Stimulated activated naive B cell treated with anti-CD40 and anti-IgM and Interleukin-4, amounts not matched to agents 10 μg/mL and 1 μg/mL and 100 μg/mL, for 72 hours (primary cell): ENCODE measurements around the gene TPSAB1.
"Not testable (repeated sequence)": the region's sequence is repeated elsewhere in the genome, so short reads cannot be mapped to it uniquely, and the experiment has no call there.

ENCODE experiments used
- ATAC-seq, 2 donors: fragments of 150-1000 bp; cut with Tn5 transposase; replicated peaks; 2 replicates each; pipeline ENCODE4 v1.10.0; 2021; ENCODE audit warnings: moderate library complexity in 1 of 2
- DNase-seq: peaks from one replicate; pipeline ENCODE4 v3.0.0; 2021
- H3K27ac Mint-ChIP-seq: one replicate; pipeline ENCODE4 v1.8.0; 2022; ENCODE audit warnings: mild to moderate bottlenecking, mixed read lengths
- H3K27me3 Mint-ChIP-seq, 2 donors: one replicate each; pipeline ENCODE4 v1.8.0; 2022; ENCODE audit warnings: mixed read lengths in 2 of 2
- H3K36me3 Mint-ChIP-seq, 2 donors: one replicate each; pipeline ENCODE4 v1.8.0; 2022; ENCODE audit warnings: mixed read lengths in 2 of 2, mild to moderate bottlenecking in 1 of 2
- H3K4me1 Mint-ChIP-seq, 2 donors: one replicate each; pipeline ENCODE4 v1.8.0; 2022; ENCODE audit warnings: mixed read lengths in 2 of 2, mild to moderate bottlenecking in 1 of 2
- H3K4me3 Mint-ChIP-seq, 2 donors: one replicate each; pipeline ENCODE4 v1.8.0; 2022; ENCODE audit warnings: mild to moderate bottlenecking in 2 of 2, mixed read lengths in 2 of 2, moderate library complexity in 1 of 2
- H3K9me3 Mint-ChIP-seq, 2 donors: one replicate each; pipeline ENCODE4 v1.8.0; 2022; ENCODE audit warnings: mixed read lengths in 2 of 2, mild to moderate bottlenecking in 1 of 2

Gene TPSAB1

DNA sequence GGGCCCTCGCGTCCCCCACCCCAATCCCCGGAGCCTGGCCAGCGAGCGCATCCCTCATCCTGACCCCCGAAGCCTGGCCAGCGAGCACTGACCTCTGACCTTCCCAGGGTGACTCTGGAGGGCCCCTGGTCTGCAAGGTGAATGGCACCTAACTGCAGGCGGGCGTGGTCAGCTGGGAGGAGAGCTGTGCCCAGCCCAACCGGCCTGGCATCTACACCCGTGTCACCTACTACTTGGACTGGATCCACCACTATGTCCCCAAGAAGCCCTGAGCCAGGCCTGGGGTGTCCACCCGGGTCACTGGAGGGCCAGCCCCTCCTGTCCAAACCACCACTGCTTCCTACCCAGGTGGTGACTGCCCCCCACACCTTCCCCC, 17.7 kb downstream of the TPSAB1 start:
- Mint-ChIP-seq H3K4me1 (peaks cover 6 to 7% of the 10 kb centered on the region in 2 donors), H3K27ac (no peak overlapping the region), H3K36me3 (no peaks in the 10 kb centered on the region), H3K4me3 (no peak overlapping the region), H3K9me3 (no peaks in the 10 kb centered on the region), H3K27me3 (peaks cover 50 to 59% of the 10 kb centered on the region in 2 donors)
- ATAC-seq, result peak; percentile 29 to 44
- no peak for DNase-seq

DNA sequence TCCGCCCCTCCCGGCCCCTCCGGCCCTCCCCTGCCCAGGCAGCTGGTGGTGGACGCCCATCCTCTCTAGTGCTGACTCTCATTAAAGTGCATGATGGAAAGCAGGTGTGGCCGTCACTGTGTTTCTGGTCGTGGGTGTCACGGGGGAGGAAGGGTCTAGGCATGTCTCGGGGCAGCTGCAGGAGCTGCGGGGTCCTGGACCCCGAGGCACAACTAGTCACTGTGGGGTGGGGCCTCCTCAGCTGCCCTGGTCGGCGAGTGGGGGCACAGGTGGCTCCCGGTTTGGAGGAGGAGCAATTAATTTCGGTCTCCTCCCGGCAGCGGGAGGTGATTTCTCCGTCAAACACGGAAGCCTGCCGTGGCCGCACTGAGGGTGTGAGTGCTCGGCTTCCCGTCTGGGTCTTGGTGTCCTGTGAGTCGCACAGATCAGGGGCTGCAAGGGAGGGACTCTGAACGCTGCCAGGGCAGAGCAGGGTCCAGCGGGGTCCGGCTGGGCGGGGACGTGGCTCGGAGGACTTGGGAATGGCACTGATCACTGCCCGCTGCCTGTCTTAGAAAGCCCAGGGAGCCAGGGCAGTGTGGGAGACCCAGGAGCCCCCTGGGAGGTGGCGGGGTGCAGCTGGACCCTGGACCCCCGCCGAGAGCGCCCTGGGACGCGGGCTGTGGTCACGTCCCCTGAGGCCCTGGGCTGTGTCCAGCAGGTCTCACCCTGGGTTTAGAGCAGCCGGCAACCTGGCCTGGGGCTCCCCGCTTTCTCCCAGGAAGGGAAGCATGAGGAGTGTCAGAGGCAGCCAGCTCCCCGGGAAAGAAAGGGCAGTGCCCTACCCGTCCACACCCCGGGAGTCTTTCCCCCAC, 18.6 kb downstream of the TPSAB1 start:
- H3K9me3 Mint-ChIP-seq, result peaks cover 0 to under 1% of the 10 kb centered on the region in 2 donors
- peaks cover 6 to 8% of the 10 kb centered on the region in 2 donors for H3K4me1 Mint-ChIP-seq
- H3K36me3 Mint-ChIP-seq, result no peaks in the 10 kb centered on the region
- H3K4me3 Mint-ChIP-seq, result peak overlapping the region in 1 of 2 donors; percentile 72
- DNase-seq, result no peak
- H3K27me3 Mint-ChIP-seq, result peaks cover 50 to 59% of the 10 kb centered on the region in 2 donors
- H3K27ac Mint-ChIP-seq, result no peak overlapping the region
- peak in 1 of 2 donors; percentile 36 for ATAC-seq

DNA sequence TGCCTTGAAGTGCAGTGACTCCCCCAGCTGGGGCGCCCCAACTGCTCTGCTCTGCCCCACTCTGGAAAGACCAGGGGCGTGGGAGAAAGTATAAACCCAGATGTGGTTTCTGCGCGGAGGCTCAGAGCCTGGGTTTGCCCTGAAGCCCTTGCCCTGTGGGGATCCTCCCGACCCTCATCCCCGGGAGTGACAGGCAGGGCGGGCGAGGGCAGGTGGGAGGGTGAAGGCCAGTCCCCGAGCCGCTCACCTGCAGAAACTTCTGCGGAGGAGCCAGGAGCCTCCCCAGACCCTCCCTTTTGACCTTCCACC, 19.2 kb downstream of the TPSAB1 start:
- H3K27me3 Mint-ChIP-seq, result peaks cover 50 to 59% of the 10 kb centered on the region in 2 donors
- DNase-seq (no peak), ATAC-seq (no peak)
- no peaks in the 10 kb centered on the region for H3K36me3 Mint-ChIP-seq
- no peak overlapping the region for H3K4me3 Mint-ChIP-seq
- peaks cover 6 to 13% of the 10 kb centered on the region in 2 donors for H3K4me1 Mint-ChIP-seq
- H3K27ac Mint-ChIP-seq, result no peak overlapping the region
- peaks cover 5 to 6% of the 10 kb centered on the region in 2 donors for H3K9me3 Mint-ChIP-seq

DNA sequence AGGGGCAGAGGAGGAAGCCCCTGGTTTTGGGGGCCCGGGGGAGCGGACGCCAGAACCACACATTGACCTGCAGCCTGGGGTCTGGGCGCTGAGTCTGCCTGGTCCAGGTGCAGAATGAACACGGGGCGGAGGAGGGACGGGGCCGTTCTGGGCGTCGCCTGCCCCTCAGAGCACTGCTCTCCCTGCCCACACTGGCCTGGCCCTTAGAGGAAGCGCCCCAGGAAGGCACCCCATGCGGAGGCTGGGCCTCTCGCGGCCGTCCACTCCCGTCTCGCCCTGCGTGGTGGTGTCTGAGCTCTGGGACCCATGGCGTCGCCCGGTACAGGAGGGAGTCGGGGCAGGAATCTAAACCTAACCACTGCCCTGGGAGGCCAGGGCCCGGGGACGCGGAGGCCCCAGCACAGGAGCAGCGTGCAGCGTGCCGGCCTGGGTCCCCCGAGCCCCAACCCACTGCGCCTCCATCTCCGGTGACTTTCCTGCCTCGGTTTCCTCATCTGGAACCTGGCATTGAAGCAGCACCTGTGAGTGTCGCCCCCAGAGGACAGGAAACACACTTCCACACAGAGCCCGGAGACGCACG, 19.7 kb downstream of the TPSAB1 start:
- Mint-ChIP-seq H3K27me3 (peaks cover 50 to 59% of the 10 kb centered on the region in 2 donors), H3K27ac (no peak overlapping the region)

DNA sequence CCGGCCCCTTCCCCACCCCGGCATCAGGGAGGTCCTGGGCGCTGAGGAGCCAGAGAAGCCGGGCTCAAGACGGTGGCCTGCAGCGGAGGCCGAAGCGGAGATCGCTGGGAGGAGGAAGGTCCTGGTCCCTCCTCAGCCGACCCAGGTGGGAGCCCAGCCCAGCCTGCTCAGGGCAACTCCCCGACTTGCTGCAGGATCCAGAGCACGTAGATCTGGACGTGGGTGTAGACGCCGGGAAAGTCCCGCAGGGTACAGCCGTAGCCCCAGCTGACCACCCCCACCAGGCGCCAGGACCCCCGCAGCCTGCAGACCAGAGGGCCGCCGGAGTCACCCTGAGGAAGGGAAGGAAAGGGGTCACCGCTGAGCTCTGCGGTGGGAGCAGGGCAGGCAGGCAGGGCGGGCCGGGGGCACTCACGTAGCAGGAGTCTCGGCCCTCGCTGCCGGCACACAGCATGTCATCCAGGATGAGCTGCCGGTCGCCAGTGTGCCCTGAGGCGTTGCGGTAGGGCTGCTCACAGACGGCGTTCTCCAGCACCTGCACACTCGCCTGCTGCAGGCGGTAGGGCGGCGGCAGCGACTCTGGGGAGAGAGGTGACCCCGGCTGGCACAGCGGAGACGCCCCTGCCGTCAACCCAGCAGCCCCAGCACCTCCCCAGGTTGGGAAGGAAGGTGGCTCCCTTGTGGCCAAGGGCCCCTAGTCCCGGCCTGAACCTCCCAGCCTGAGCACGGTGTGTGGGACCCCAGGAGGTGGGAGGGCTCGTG, 20.8 kb downstream of the TPSAB1 start:
- Mint-ChIP-seq H3K27ac (no peak overlapping the region), H3K4me3 (no peak overlapping the region), H3K36me3 (no peaks in the 10 kb centered on the region), H3K4me1 (peaks cover 6 to 14% of the 10 kb centered on the region in 2 donors), H3K27me3 (peaks cover 51 to 59% of the 10 kb centered on the region in 2 donors), H3K9me3 (peaks cover 5 to 6% of the 10 kb centered on the region in 2 donors)
- ATAC-seq, result peak; percentile 31 to 44
- DNase-seq, result no peak

More for the DNA sequence above, 19.7 kb downstream of the TPSAB1 start:
- ATAC-seq, result no peak
- no peak for DNase-seq
- H3K9me3 Mint-ChIP-seq, result peaks cover 5 to 6% of the 10 kb centered on the region in 2 donors
- H3K36me3 Mint-ChIP-seq, result no peaks in the 10 kb centered on the region
- no peak overlapping the region for H3K4me3 Mint-ChIP-seq
- H3K4me1 Mint-ChIP-seq, result peaks cover 6 to 14% of the 10 kb centered on the region in 2 donors

DNA sequence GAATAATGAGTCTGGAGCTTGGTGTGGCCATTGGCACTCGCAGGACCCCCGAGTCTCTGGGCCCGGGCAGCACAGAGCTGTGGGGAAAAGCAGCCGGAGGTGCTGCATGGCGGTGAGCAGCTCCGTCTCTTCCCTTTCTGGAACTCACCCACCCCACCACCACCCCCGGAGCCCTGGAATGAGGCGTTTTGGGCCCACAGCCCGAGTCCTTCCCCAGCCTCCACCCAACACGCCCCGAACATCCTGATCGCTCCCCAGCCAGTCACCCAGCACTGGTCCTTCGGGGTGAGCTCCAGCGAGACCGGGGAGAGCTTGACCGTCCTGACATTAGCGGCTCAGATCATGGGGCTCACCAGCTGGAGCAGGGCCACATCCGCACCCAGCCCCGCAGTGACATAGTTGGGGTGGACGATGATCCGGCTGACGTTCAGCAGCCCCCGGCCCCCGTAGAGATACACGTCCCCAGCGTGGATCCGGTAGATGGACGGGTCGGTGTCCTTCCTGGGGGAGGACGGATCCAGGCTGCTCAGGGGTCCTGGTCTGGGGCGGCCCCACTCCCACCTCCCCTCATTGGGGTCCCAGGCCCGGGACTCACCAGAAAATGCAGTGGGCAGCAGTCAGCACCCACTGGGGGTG, 21.8 kb downstream of the TPSAB1 start:
- ATAC-seq (no peak), DNase-seq (no peak)
- H3K4me1 Mint-ChIP-seq, result peaks cover 6 to 14% of the 10 kb centered on the region in 2 donors
- H3K27ac Mint-ChIP-seq, result no peak overlapping the region
- peaks cover 5 to 6% of the 10 kb centered on the region in 2 donors for H3K9me3 Mint-ChIP-seq
- H3K4me3 Mint-ChIP-seq, result no peak overlapping the region
- H3K27me3 Mint-ChIP-seq, result peaks cover 47 to 51% of the 10 kb centered on the region in 2 donors
- H3K36me3 Mint-ChIP-seq, result no peaks in the 10 kb centered on the region

DNA sequence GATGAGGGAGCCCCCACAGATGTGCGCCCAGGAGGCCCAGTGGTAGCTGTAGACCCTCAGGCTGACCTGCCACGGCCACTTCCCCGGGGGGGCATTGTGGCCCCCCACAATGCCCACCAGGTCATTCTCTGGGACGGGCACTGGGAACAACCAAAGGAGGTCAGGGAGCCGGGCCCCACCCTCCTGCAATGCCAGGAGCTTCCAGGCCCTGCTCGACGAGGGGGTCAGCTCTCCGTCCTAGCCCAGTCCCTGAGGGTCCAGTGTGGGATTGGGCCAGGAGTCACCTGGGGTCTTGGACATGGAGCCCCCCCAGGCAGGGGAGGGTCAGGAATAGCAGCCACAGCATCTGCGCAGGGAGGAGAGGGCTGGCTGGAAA, 22.3 kb downstream of the TPSAB1 start:
- H3K4me3 Mint-ChIP-seq, result no peak overlapping the region
- peaks cover 5 to 6% of the 10 kb centered on the region in 2 donors for H3K9me3 Mint-ChIP-seq
- H3K4me1 Mint-ChIP-seq, result peaks cover 6 to 14% of the 10 kb centered on the region in 2 donors
- ATAC-seq (no peak), DNase-seq (no peak)
- no peak overlapping the region for H3K27ac Mint-ChIP-seq
- peaks cover 46 to 49% of the 10 kb centered on the region in 2 donors for H3K27me3 Mint-ChIP-seq
- no peaks in the 10 kb centered on the region for H3K36me3 Mint-ChIP-seq

DNA sequence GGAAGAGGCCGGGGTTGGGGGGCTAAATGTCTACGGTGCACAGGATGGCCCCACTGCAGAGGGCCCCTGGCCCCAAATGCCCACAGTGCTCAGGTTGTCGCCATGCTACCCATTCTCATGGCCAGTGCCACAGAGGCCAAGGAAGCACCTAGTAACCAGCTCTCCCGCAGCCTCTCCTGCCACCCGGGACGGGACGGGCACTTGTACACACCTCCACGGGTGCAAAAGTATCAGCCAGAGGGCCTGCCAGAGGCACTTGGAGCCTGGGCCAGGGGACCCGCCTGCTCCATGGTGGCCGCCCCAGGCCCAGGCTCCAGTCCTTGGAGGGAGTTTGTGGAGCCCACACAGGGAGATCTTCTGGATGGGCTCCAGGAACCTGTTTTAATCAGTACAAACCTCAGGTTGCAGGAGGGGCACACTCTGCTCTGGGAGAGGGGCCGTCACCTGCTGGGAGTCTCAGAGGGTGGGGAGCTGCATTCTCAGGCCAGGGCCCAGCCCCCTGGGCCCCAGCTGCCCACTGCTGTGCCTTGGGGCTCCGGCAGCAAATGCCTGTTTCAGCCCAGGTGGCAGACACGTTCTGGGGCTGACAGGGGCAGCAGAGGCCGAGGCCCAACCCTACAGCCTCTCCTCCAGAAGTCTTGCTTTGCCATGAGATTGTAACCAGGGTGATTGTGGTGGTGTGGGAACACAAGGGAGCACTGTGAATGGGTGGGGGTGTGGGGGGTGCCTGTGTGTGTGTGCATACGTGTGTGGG, 23.3 kb downstream of the TPSAB1 start:
- Mint-ChIP-seq H3K9me3 (peaks cover 5 to 6% of the 10 kb centered on the region in 2 donors), H3K36me3 (no peaks in the 10 kb centered on the region), H3K27me3 (peaks cover 37 to 41% of the 10 kb centered on the region in 2 donors), H3K4me3 (no peak overlapping the region), H3K4me1 (peaks cover 5 to 14% of the 10 kb centered on the region in 2 donors), H3K27ac (no peak overlapping the region)
- ATAC-seq (no peak), DNase-seq (no peak)

DNA sequence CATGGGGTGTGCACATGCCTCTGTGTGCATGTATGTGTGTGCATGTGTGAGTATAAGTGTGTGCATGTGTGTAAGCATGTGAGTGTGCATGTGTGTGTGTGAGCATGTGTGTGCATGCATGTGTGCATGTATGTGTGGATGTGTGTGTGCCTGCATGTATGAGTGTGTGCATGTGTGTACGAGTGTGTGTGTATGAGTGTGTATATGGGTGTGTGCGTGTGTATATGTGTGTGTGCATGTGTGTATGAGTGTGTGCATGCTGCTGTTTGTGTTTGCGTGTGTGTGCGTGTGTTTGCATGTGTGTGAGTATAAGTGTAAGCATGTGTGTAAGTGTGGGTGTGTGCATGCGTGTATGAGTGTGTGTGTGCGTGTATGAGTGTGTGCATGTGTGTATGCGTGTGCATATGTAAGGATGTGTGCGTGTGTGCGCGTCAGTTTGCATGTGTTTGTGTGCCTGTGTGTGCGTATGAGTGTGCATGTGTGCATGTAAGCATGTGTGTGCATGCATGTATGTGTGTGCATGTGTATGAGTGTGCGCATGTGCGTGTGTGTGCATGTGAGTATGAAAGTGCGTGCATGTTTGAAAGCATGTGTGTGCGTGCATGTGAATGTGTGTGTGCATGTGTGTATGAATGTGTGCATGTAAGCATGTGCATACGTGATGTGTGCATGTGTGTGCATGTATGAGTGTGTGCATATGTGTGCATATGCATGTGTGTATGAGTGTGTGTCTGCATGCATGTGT, 24.0 kb downstream of the TPSAB1 start:
- no peak for ATAC-seq
- H3K4me1 Mint-ChIP-seq, result peaks cover 0 to 9% of the 10 kb centered on the region in 2 donors
- H3K9me3 Mint-ChIP-seq, result peaks cover 5 to 6% of the 10 kb centered on the region in 2 donors
- no peaks in the 10 kb centered on the region for H3K36me3 Mint-ChIP-seq
- no peak for DNase-seq
- H3K27ac Mint-ChIP-seq, result no peak overlapping the region
- peaks cover 32 to 35% of the 10 kb centered on the region in 2 donors for H3K27me3 Mint-ChIP-seq
- H3K4me3 Mint-ChIP-seq, result no peak overlapping the region

DNA sequence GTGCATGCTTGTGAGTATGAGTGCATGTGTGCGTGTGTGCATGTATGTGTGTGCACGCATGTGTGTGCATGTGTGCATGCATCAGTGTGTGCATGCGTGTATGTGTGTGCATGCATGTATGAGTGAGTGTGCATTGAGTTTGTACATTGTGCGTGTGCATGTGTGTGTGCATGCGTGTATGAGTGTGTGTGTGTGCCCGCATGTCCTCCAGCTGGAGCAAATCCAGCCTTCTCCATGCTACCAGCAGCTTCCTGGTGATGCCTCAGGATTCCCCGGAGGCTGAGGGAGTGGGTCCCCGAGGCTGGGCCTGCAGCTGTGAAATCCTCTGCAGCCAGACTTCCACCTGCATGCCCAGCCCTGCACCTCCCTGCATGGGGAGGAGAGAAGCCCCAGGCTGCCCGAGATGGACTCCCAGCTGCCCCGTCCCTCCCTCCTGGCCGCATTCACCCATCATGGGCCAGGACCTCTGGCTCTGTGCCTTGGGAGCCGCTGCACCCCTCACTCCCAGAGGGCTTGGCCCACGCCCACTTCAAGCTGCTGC, 24.7 kb downstream of the TPSAB1 start:
- DNase-seq (no peak), ATAC-seq (no peak)
- Mint-ChIP-seq H3K27ac (no peak overlapping the region), H3K4me3 (no peak overlapping the region), H3K27me3 (peaks cover 30 to 34% of the 10 kb centered on the region in 2 donors), H3K4me1 (peaks cover 0 to 9% of the 10 kb centered on the region in 2 donors), H3K9me3 (peaks cover 5 to 6% of the 10 kb centered on the region in 2 donors), H3K36me3 (no peaks in the 10 kb centered on the region)

DNA sequence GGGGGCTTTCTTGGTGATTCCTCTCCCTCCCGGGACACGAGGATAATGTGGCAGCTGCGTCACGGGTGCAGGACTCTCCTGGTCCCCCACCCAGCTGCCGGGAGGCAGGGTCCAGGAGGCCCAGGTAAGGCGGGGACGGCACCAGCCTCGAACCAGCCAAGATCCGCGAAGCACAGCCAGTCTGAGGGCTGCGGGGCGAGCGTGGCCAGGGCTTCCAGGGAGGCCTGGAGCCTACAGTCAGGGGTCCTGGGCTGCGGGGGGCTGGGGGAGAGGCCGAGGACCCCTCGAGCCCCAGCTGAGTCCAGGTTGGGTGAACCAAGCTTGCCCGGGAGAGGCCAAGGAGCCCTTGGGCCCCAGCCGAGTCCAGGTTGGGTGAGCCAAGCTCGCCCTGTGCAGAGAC, 25.3 kb downstream of the TPSAB1 start:
- no peak overlapping the region for H3K4me3 Mint-ChIP-seq
- H3K9me3 Mint-ChIP-seq, result peaks cover 5 to 6% of the 10 kb centered on the region in 2 donors
- H3K36me3 Mint-ChIP-seq, result no peaks in the 10 kb centered on the region
- no peak for ATAC-seq
- H3K27ac Mint-ChIP-seq, result no peak overlapping the region
- H3K4me1 Mint-ChIP-seq, result peaks cover 0 to 7% of the 10 kb centered on the region in 2 donors
- H3K27me3 Mint-ChIP-seq, result peaks cover 28 to 34% of the 10 kb centered on the region in 2 donors
- DNase-seq, result no peak

DNA sequence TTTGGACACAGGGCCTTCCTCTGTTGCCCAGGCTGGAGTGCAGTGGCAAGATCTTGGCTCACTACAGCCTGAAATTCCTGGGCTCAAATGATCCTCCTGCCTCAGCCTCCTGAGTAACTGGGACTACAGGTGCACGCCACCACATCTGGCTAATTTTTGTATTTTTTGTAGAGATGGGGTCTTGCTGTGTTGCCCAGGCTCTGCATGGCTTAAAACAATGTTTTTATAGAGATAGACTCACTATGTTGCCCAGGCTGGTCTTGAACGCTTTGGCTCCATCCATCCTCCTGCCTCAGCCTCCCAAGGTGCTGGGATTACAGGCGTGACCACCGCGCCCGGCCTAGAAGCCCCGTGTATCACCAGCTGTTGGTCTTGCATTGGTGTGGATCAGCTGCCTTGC, 28.9 kb downstream of the TPSAB1 start:
- H3K36me3 Mint-ChIP-seq, DNase-seq, H3K27ac Mint-ChIP-seq, H3K9me3 Mint-ChIP-seq, ATAC-seq, H3K4me3 Mint-ChIP-seq, H3K4me1 Mint-ChIP-seq: not testable (repeated sequence)
- H3K27me3 Mint-ChIP-seq, result peaks cover 32 to 39% of the 10 kb centered on the region in 2 donors

DNA sequence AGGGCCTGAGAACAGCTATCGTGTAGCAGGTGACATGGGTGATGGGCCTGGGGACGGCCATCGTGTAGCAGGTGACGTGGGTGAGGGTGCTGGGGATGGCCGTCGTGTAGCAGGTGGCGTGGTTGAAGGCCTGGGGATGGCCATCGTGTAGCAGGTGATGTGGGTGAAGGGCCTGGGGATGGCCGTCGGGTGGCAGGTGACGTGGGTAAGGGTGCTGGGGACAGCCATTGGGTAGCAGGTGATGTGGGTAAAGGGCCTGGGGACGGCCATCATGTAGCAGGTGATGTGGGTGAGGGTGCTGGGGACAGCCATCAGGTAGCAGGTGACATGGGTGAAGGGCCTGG, 30.8 kb downstream of the TPSAB1 start:
- H3K36me3 Mint-ChIP-seq, result no peaks in the 10 kb centered on the region
- H3K9me3 Mint-ChIP-seq, result no peaks in the 10 kb centered on the region
- peaks cover 48 to 57% of the 10 kb centered on the region in 2 donors for H3K27me3 Mint-ChIP-seq
- no peak for ATAC-seq
- no peak overlapping the region for H3K4me3 Mint-ChIP-seq
- peaks cover 0 to 2% of the 10 kb centered on the region in 2 donors for H3K4me1 Mint-ChIP-seq
- H3K27ac Mint-ChIP-seq, result no peak overlapping the region
- no peak for DNase-seq
